ENCODE measurements around the gene TNNI2.

The TNNI2 gene

GRCh38 chr11:1822648-1823375 is 16.0 kb upstream of the TNNI2 start:
- TF ChIP-seq CREB1 (IDR thresholded peaks at IDR 0.05; ENCODE audit: low read depth) (no peak), TCF12 (IDR thresholded peaks at IDR 0.05; ENCODE audit: low read depth) (no peak), MAX (IDR thresholded peaks at IDR 0.05) (no peak), USF1 (IDR thresholded peaks at IDR 0.05) (no peak)

DNA sequence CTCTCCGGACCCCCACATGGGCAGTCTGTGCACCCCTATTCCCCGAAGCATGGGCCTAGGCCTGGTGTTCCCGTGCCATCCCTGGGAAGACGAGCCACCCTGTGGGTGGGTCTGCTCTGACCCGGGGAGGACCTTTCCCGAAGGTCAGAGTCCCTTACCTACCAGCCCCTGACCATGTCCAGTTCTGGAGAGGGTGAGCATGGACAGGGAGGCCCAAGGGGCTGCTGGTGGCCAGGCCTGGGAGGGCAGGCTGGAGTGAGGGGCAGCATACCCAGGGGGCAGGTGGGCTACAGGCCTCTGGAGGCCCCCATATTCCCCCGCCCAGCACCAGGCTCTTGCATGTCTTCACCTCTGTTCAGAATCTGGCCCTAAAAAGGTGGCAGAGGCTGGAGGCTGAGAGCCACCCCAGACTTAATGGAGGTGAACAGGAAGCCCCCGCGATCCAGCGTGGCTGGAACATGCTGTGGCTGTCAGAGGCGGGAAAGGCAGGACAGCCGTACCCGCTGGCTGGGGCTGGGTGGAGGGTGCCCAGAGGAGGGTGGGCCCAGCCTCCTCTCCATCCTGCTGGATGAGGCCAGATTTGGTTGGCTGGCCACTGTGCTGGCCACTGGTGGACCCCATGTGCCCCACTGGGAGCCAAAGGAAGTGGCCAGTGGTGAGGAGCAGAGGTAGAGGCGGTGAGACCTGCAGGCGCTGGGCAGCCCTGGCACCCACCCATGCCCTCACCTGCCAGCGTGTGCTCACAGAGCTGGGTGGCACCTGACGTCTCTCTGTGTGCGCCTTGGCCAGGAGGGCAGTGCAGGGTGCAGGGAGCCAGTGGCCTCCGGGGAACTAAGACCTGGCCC is 15.2 kb upstream of the TNNI2 start:
- no peak for TF ChIP-seq ZBTB7A (IDR thresholded peaks at IDR 0.05; ENCODE audit: low read depth)
- no peak for TF ChIP-seq USF1 (IDR thresholded peaks at IDR 0.05)
- no peak for TF ChIP-seq MAX (IDR thresholded peaks at IDR 0.05)
- no peak for TF ChIP-seq CEBPB (IDR thresholded peaks at IDR 0.05)
- TF ChIP-seq TEAD4 (IDR thresholded peaks at IDR 0.05), result no peak
- TF ChIP-seq NFIC (IDR thresholded peaks at IDR 0.05), result no peak
- TF ChIP-seq EP300 (IDR thresholded peaks at IDR 0.05; ENCODE audit: borderline replicate concordance), result no peak
- TF ChIP-seq, protein P1, sequence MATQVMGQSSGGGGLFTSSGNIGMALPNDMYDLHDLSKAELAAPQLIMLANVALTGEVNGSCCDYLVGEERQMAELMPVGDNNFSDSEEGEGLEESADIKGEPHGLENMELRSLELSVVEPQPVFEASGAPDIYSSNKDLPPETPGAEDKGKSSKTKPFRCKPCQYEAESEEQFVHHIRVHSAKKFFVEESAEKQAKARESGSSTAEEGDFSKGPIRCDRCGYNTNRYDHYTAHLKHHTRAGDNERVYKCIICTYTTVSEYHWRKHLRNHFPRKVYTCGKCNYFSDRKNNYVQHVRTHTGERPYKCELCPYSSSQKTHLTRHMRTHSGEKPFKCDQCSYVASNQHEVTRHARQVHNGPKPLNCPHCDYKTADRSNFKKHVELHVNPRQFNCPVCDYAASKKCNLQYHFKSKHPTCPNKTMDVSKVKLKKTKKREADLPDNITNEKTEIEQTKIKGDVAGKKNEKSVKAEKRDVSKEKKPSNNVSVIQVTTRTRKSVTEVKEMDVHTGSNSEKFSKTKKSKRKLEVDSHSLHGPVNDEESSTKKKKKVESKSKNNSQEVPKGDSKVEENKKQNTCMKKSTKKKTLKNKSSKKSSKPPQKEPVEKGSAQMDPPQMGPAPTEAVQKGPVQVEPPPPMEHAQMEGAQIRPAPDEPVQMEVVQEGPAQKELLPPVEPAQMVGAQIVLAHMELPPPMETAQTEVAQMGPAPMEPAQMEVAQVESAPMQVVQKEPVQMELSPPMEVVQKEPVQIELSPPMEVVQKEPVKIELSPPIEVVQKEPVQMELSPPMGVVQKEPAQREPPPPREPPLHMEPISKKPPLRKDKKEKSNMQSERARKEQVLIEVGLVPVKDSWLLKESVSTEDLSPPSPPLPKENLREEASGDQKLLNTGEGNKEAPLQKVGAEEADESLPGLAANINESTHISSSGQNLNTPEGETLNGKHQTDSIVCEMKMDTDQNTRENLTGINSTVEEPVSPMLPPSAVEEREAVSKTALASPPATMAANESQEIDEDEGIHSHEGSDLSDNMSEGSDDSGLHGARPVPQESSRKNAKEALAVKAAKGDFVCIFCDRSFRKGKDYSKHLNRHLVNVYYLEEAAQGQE (IDR thresholded peaks at IDR 0.05; ENCODE audit: low read depth), result no peak
- no peak for TF ChIP-seq EGR1 (IDR thresholded peaks at IDR 0.05)

- no peak for TF ChIP-seq ZBTB7A (IDR thresholded peaks at IDR 0.05; ENCODE audit: low read depth)
- TF ChIP-seq EP300 (IDR thresholded peaks at IDR 0.05; ENCODE audit: borderline replicate concordance), result no peak
- TF ChIP-seq TAF1 (IDR thresholded peaks at IDR 0.05; ENCODE audit: low read depth), result no peak
- no peak for TF ChIP-seq USF1 (IDR thresholded peaks at IDR 0.05)
- TF ChIP-seq CREB1 (IDR thresholded peaks at IDR 0.05; ENCODE audit: low read depth), result no peak
- TF ChIP-seq MAX (IDR thresholded peaks at IDR 0.05), result no peak
- no peak for TF ChIP-seq RAD21 (IDR thresholded peaks at IDR 0.05; ENCODE audit: low read depth)
- no peak for TF ChIP-seq FOXM1 (IDR thresholded peaks at IDR 0.05; ENCODE audit: borderline replicate concordance, low read depth)
- no peak for TF ChIP-seq CEBPB (IDR thresholded peaks at IDR 0.05)
- no peak for TF ChIP-seq TEAD4 (IDR thresholded peaks at IDR 0.05)
- TF ChIP-seq, protein P1 (IDR thresholded peaks at IDR 0.05; ENCODE audit: low read depth), result no peak
- TF ChIP-seq EGR1 (IDR thresholded peaks at IDR 0.05), result no peak
- TF ChIP-seq NFIC (IDR thresholded peaks at IDR 0.05), result no peak
Observed at GRCh38 chr11:1824221-1825038, 14.4 kb upstream of the TNNI2 start.

DNA sequence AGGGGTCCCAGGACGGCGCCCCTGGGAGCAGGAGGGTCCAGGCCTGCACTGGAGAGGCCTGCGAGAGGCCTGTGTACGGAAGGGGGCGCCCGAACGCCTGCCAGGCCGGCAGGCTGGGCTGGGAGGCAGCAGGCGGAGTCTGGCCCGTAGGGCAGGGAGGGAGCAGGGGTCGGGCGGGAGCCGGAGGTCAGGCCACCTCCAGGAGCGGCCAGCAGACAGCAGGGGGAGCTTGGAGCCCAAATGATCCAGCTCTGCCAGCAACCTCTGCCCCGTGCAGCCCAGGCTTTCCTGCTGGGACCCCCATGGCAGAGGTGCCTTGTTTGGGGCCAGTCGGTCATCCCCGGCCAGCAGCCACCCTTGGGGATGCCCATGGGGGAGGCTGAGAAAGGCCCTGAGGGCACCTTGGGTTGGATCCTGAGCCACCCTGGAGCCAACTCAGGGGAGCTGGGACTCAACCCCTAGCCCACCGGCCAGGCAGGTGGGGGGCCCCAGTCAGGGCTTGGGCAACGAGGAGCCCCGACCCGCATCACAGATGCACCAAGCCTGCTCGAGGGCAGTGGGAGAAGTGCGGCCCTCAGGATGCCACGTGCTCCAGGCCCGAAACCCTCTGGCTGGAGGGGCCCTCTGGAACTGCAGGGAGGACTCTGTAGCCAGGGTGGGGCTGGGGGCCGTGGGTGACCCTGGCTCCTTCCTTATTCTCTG is 13.6 kb upstream of the TNNI2 start:
- TF ChIP-seq RAD21 (IDR thresholded peaks at IDR 0.05; ENCODE audit: low read depth) (peak; percentile 23; the same call in 1 of the 2 replicates), TCF12 (IDR thresholded peaks at IDR 0.05; ENCODE audit: low read depth) (no peak)
